Glutamatergic neuron (in vitro differentiated cells): ENCODE measurements around the gene BFSP1. TPM values are rescaled to one million over a fixed set of nuclear protein-coding genes. Genes with fewer than 3 reads are reported as not detected.

Experiments used
- DNase-seq: peaks from one replicate; pipeline ENCODE4 v3.0.0; 2022
- H3K27ac Mint-ChIP-seq: one replicate; pipeline ENCODE4 v1.8.0; 2020; ENCODE audit warnings: mild to moderate bottlenecking, mixed read lengths, inconsistent platforms; ENCODE audit not compliant: unreplicated experiment
- H3K27me3 Mint-ChIP-seq: one replicate; pipeline ENCODE4 v1.8.0; 2020; ENCODE audit warnings: mild to moderate bottlenecking, moderate library complexity, mixed read lengths, inconsistent platforms; ENCODE audit not compliant: unreplicated experiment
- H3K36me3 Mint-ChIP-seq: one replicate; pipeline ENCODE4 v1.8.0; 2020; ENCODE audit warnings: mild to moderate bottlenecking, mixed read lengths, inconsistent platforms; ENCODE audit not compliant: unreplicated experiment
- H3K4me1 Mint-ChIP-seq: one replicate; pipeline ENCODE4 v1.8.0; 2020; ENCODE audit warnings: mild to moderate bottlenecking, low read depth, mixed read lengths, inconsistent platforms; ENCODE audit not compliant: unreplicated experiment
- H3K4me3 Mint-ChIP-seq: one replicate; pipeline ENCODE4 v1.8.0; 2020; ENCODE audit warnings: mild to moderate bottlenecking, mixed read lengths, inconsistent platforms; ENCODE audit not compliant: unreplicated experiment
- H3K9me3 Mint-ChIP-seq: one replicate; pipeline ENCODE4 v1.8.0; 2020; ENCODE audit warnings: mild to moderate bottlenecking, moderate library complexity, mixed read lengths, inconsistent platforms; ENCODE audit not compliant: unreplicated experiment
- CTCF ChIP-seq: fragments of 200-600 bp; sonication (generic); IDR thresholded peaks from one replicate; pipeline ENCODE4 v1.5.0; 2021; ENCODE audit not compliant: partially characterized antibody, unreplicated experiment
- total RNA-seq: library from RNA; stranded (reverse); fragmentation: NEBNext Ultra II Directional; extraction: Animal tissue kit (Norgen Biotek cat#: 25700); gene quantifications from one replicate; pipeline ENCODE4 v1.2.1, GENCODE V29; 2021; ENCODE audit not compliant: unreplicated experiment

The BFSP1 gene
- total RNA-seq, 1 donor from 2014 or later, result 0.69 TPM

GRCh38 chr20:17510548-17510947, 20.6 kb downstream of the BFSP1 start:
- H3K9me3 Mint-ChIP-seq, result no peaks in the 10 kb centered on the region
- peaks cover 7% of the 10 kb centered on the region for H3K36me3 Mint-ChIP-seq
- DNase-seq, result no peak
- no peak overlapping the region for H3K27ac Mint-ChIP-seq
- H3K4me3 Mint-ChIP-seq, result no peak overlapping the region
- peaks cover 1% of the 10 kb centered on the region for H3K4me1 Mint-ChIP-seq
- no peak for TF ChIP-seq CTCF
- peaks cover under 1% of the 10 kb centered on the region for H3K27me3 Mint-ChIP-seq

GRCh38 chr20:17508756-17509155, 22.4 kb downstream of the BFSP1 start:
- Mint-ChIP-seq H3K4me3 (no peak overlapping the region), H3K36me3 (peaks cover 7% of the 10 kb centered on the region), H3K27me3 (peaks cover 2% of the 10 kb centered on the region), H3K9me3 (no peaks in the 10 kb centered on the region), H3K27ac (no peak overlapping the region), H3K4me1 (peaks cover 1% of the 10 kb centered on the region)
- no peak for TF ChIP-seq CTCF
- no peak for DNase-seq

- H3K9me3 Mint-ChIP-seq, result no peaks in the 10 kb centered on the region
- no peak for TF ChIP-seq CTCF
- no peak overlapping the region for H3K4me3 Mint-ChIP-seq
- DNase-seq, result no peak
- H3K4me1 Mint-ChIP-seq, result peaks cover 1% of the 10 kb centered on the region
- peaks cover 2% of the 10 kb centered on the region for H3K27me3 Mint-ChIP-seq
- H3K36me3 Mint-ChIP-seq, result no peaks in the 10 kb centered on the region
- H3K27ac Mint-ChIP-seq, result no peak overlapping the region
These were observed 23.6 kb downstream of the BFSP1 start for GRCh38 chr20:17507531-17507930.

- no peaks in the 10 kb centered on the region for H3K9me3 Mint-ChIP-seq
- no peak overlapping the region for H3K27ac Mint-ChIP-seq
- peaks cover 2% of the 10 kb centered on the region for H3K27me3 Mint-ChIP-seq
- H3K4me1 Mint-ChIP-seq, result peaks cover 1% of the 10 kb centered on the region
- H3K4me3 Mint-ChIP-seq, result no peak overlapping the region
- no peak for DNase-seq
- no peak for TF ChIP-seq CTCF
- no peaks in the 10 kb centered on the region for H3K36me3 Mint-ChIP-seq
These were observed 24.1 kb downstream of the BFSP1 start for GRCh38 chr20:17507032-17507431.

- no peaks in the 10 kb centered on the region for H3K36me3 Mint-ChIP-seq
- peaks cover 4% of the 10 kb centered on the region for H3K27me3 Mint-ChIP-seq
- TF ChIP-seq CTCF, result no peak
- peak overlapping the region; percentile 82 for H3K4me3 Mint-ChIP-seq
- DNase-seq, result no peak
- H3K27ac Mint-ChIP-seq, result no peak overlapping the region
- H3K9me3 Mint-ChIP-seq, result peaks cover 2% of the 10 kb centered on the region
- H3K4me1 Mint-ChIP-seq, result peaks cover 1% of the 10 kb centered on the region
These were observed 25.3 kb downstream of the BFSP1 start for GRCh38 chr20:17505636-17506517.
